Inflammatory macrophage treated with lipopolysaccharide for 4 hours (primary cell): ENCODE data around the gene CSNK1D.
"Not testable (repeated sequence)": the region's sequence is repeated elsewhere in the genome, so short reads cannot be mapped to it uniquely, and the experiment has no call there.

ENCODE experiments used
- DNase-seq: peaks from one replicate; pipeline ENCODE4 v3.0.0-alpha.2; 2020

Gene CSNK1D

GRCh38 chr17:82272495-82273326 lies 789 bp downstream of the CSNK1D start:
- peak; percentile 27 for DNase-seq

- DNase-seq, result no peak
Observed at GRCh38 chr17:82271401-82271800, 2.1 kb downstream of the CSNK1D start.

GRCh38 chr17:82270651-82271050 lies 2.8 kb downstream of the CSNK1D start:
- no peak for DNase-seq

GRCh38 chr17:82269882-82270500 lies 3.5 kb downstream of the CSNK1D start:
- no peak for DNase-seq

GRCh38 chr17:82269138-82269881 lies 4.2 kb downstream of the CSNK1D start:
- no peak for DNase-seq

GRCh38 chr17:82267575-82268379 lies 5.7 kb downstream of the CSNK1D start:
- DNase-seq, result peak; percentile 92

GRCh38 chr17:82266142-82266541 lies 7.4 kb downstream of the CSNK1D start:
- DNase-seq, result no peak

GRCh38 chr17:82263641-82264040 lies 9.9 kb downstream of the CSNK1D start:
- no peak for DNase-seq

GRCh38 chr17:82262344-82262743 lies 11.2 kb downstream of the CSNK1D start:
- DNase-seq, result no peak

GRCh38 chr17:82259972-82260961 lies 13.2 kb downstream of the CSNK1D start:
- not testable (repeated sequence) for DNase-seq

GRCh38 chr17:82258555-82258954 lies 14.9 kb downstream of the CSNK1D start:
- no peak for DNase-seq

GRCh38 chr17:82257473-82257872 lies 16.0 kb downstream of the CSNK1D start:
- DNase-seq, result peak; percentile 36

- DNase-seq, result no peak
Observed at GRCh38 chr17:82256242-82256885, 17.1 kb downstream of the CSNK1D start.

GRCh38 chr17:82255402-82255972 lies 18.0 kb downstream of the CSNK1D start:
- DNase-seq, result no peak

- not testable (repeated sequence) for DNase-seq
Observed at GRCh38 chr17:82254746-82255145, 18.8 kb downstream of the CSNK1D start.

- DNase-seq, result not testable (repeated sequence)
Observed at GRCh38 chr17:82254096-82254495, 19.4 kb downstream of the CSNK1D start.

- no peak for DNase-seq
Observed at GRCh38 chr17:82253179-82253544, 20.3 kb downstream of the CSNK1D start.

- no peak for DNase-seq
Observed at GRCh38 chr17:82252511-82253178, 20.9 kb downstream of the CSNK1D start.

- no peak for DNase-seq
Observed at GRCh38 chr17:82250868-82251500, 22.5 kb downstream of the CSNK1D start.
